ENCODE data around the gene ADIPOQ. TPM values are rescaled to one million over a fixed set of nuclear protein-coding genes. Genes with fewer than 3 reads are reported as not detected.

ADIPOQ gene
- polyA plus RNA-seq, 1 of the 3 experiments (the other 2 are of a cell fraction) = not detected

DNA sequence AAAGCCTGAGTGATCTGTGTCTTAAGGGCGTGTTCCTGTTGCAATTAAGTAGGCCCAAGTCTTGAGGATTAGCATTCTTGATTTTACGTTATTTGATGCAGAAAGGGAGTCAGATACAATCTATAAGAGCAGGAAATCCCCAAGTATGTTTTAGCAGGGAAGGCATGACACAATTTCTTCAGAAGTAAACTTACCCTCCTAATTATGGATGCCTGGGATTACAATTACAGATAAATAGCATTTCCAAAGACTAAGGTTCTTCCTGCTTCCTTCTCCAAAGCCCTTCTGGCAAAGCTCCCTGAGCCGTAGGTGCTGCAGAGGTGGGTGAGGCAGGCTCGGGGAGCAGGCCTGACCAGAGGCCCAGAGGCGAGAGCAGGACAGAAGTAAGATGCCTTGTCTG, 52.9 kb downstream of the ADIPOQ start:
- H3K27ac ChIP-seq (ENCODE audit: low read depth in 2 of 2, low read length in 1 of 2) = no peak overlapping the region
- H3K79me2 ChIP-seq (ENCODE audit: insufficient read depth) = no peaks in the 10 kb centered on the region
- H3K9me3 ChIP-seq = no peaks in the 10 kb centered on the region
- ChIA-PET CTCF (no interaction called here), POLR2A (no interaction called here)
- DNase-seq = no peak
- no peaks in the 10 kb centered on the region for H3K36me3 ChIP-seq (replicated peaks in 1 of 2; ENCODE audit: control insufficient read depth in 1 of 2, insufficient read depth in 2 of 2, low read length in 1 of 2)
- no peaks in the 10 kb centered on the region for H3K9me2 ChIP-seq
- no peaks in the 10 kb centered on the region for H3F3A ChIP-seq (replicated peaks; ENCODE audit: insufficient read depth)
- H2AFZ ChIP-seq (ENCODE audit: low read depth) = no peak overlapping the region
- H3K4me3 ChIP-seq (ENCODE audit: low read depth in 2 of 2, low read length in 1 of 2) = no peak overlapping the region
- TF ChIP-seq FOSL2 (IDR thresholded peaks at IDR 0.05; ENCODE audit: borderline replicate concordance, low read depth) (no peak), POLR2AphosphoS5 (IDR thresholded peaks at IDR 0.05; ENCODE audit: low read depth, low read length) (no peak), TCF12 (IDR thresholded peaks at IDR 0.05) (no peak), GATA2 (CRISPR knock-in tag; IDR thresholded peaks at IDR 0.05) (no peak), NFIC (IDR thresholded peaks at IDR 0.05; ENCODE audit: borderline replicate concordance) (no peak), FOXM1 (IDR thresholded peaks at IDR 0.05; ENCODE audit: low read depth) (no peak), YY1 (IDR thresholded peaks at IDR 0.05; ENCODE audit: low read depth) (no peak), USF1 (IDR thresholded peaks at IDR 0.05; ENCODE audit: borderline replicate concordance, low read depth) (no peak), MAX (IDR thresholded peaks at IDR 0.05; ENCODE audit: low read depth) (no peak), MEF2A (IDR thresholded peaks at IDR 0.05; ENCODE audit: borderline replicate concordance, low read depth) (no peak), SMC3 (IDR thresholded peaks at IDR 0.05; ENCODE audit: low read depth, low read length) (no peak)
- TF ChIP-seq, protein P1, sequence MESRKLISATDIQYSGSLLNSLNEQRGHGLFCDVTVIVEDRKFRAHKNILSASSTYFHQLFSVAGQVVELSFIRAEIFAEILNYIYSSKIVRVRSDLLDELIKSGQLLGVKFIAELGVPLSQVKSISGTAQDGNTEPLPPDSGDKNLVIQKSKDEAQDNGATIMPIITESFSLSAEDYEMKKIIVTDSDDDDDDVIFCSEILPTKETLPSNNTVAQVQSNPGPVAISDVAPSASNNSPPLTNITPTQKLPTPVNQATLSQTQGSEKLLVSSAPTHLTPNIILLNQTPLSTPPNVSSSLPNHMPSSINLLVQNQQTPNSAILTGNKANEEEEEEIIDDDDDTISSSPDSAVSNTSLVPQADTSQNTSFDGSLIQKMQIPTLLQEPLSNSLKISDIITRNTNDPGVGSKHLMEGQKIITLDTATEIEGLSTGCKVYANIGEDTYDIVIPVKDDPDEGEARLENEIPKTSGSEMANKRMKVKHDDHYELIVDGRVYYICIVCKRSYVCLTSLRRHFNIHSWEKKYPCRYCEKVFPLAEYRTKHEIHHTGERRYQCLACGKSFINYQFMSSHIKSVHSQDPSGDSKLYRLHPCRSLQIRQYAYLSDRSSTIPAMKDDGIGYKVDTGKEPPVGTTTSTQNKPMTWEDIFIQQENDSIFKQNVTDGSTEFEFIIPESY (IDR thresholded peaks at IDR 0.05; ENCODE audit: borderline replicate concordance, low read depth) = no peak
- H3K4me2 ChIP-seq = no peak overlapping the region
- no peak overlapping the region for H3K9ac ChIP-seq
- 68% methylated on average over 4 of the region's 5 CpGs for WGBS (ENCODE audit: low lambda C conversion rate)
- H3K27me3 ChIP-seq (ENCODE audit: insufficient read depth) = no peaks in the 10 kb centered on the region
- H4K20me1 ChIP-seq (ENCODE audit: insufficient read depth) = no peaks in the 10 kb centered on the region
- no peaks in the 10 kb centered on the region for H3K4me1 ChIP-seq (ENCODE audit: control insufficient read depth in 1 of 2, insufficient read depth in 2 of 2, low read depth in 1 of 2, low read length in 1 of 2)

- no peaks in the 10 kb centered on the region for H3K9me2 ChIP-seq
- no peaks in the 10 kb centered on the region for H3K27me3 ChIP-seq (ENCODE audit: insufficient read depth)
- H3K79me2 ChIP-seq (ENCODE audit: insufficient read depth) = no peaks in the 10 kb centered on the region
- no peaks in the 10 kb centered on the region for H3K9me3 ChIP-seq
- no peaks in the 10 kb centered on the region for H4K20me1 ChIP-seq (ENCODE audit: insufficient read depth)
- no peak overlapping the region for H3K4me2 ChIP-seq
- no peak overlapping the region for H3K9ac ChIP-seq
- no peaks in the 10 kb centered on the region for H3K4me1 ChIP-seq (ENCODE audit: control insufficient read depth in 1 of 2, insufficient read depth in 2 of 2, low read depth in 1 of 2, low read length in 1 of 2)
- DNase-seq = no peak
- ChIA-PET POLR2A (no interaction called here), CTCF (no interaction called here)
- H3F3A ChIP-seq (replicated peaks; ENCODE audit: insufficient read depth) = no peaks in the 10 kb centered on the region
- H3K4me3 ChIP-seq (ENCODE audit: low read depth in 2 of 2, low read length in 1 of 2) = no peak overlapping the region
- 76% methylated on average over 4 of the region's 4 CpGs for WGBS (ENCODE audit: low lambda C conversion rate)
- no peak overlapping the region for H3K27ac ChIP-seq (ENCODE audit: low read depth in 2 of 2, low read length in 1 of 2)
- no peaks in the 10 kb centered on the region for H3K36me3 ChIP-seq (replicated peaks in 1 of 2; ENCODE audit: control insufficient read depth in 1 of 2, insufficient read depth in 2 of 2, low read length in 1 of 2)
- H2AFZ ChIP-seq (ENCODE audit: low read depth) = no peak overlapping the region
- no peak for TF ChIP-seq GATA2 (CRISPR knock-in tag; IDR thresholded peaks at IDR 0.05)
- no peak for TF ChIP-seq YY1 (IDR thresholded peaks at IDR 0.05; ENCODE audit: low read depth)
- no peak for TF ChIP-seq REST (IDR thresholded peaks at IDR 0.05; ENCODE audit: low read depth, low read length)
- TF ChIP-seq RXRA (IDR thresholded peaks at IDR 0.05; ENCODE audit: borderline replicate concordance, low read depth) = no peak
- no peak for TF ChIP-seq POLR2AphosphoS5 (IDR thresholded peaks at IDR 0.05; ENCODE audit: low read depth, low read length)
- TF ChIP-seq USF2 (IDR thresholded peaks at IDR 0.05; ENCODE audit: borderline replicate concordance, low read depth, low read length) = no peak
- TF ChIP-seq JUND (IDR thresholded peaks at IDR 0.05) = no peak
- TF ChIP-seq, protein P2, sequence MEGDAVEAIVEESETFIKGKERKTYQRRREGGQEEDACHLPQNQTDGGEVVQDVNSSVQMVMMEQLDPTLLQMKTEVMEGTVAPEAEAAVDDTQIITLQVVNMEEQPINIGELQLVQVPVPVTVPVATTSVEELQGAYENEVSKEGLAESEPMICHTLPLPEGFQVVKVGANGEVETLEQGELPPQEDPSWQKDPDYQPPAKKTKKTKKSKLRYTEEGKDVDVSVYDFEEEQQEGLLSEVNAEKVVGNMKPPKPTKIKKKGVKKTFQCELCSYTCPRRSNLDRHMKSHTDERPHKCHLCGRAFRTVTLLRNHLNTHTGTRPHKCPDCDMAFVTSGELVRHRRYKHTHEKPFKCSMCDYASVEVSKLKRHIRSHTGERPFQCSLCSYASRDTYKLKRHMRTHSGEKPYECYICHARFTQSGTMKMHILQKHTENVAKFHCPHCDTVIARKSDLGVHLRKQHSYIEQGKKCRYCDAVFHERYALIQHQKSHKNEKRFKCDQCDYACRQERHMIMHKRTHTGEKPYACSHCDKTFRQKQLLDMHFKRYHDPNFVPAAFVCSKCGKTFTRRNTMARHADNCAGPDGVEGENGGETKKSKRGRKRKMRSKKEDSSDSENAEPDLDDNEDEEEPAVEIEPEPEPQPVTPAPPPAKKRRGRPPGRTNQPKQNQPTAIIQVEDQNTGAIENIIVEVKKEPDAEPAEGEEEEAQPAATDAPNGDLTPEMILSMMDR (IDR thresholded peaks at IDR 0.05) = no peak
- no peak for TF ChIP-seq RCOR1 (IDR thresholded peaks at IDR 0.05; ENCODE audit: low read length)
- TF ChIP-seq GABPA (IDR thresholded peaks at IDR 0.05; ENCODE audit: low read depth) = no peak
- no peak for TF ChIP-seq MAX (IDR thresholded peaks at IDR 0.05; ENCODE audit: low read depth)
- no peak for TF ChIP-seq FOXJ3 (CRISPR knock-in tag; IDR thresholded peaks at IDR 0.05)
Measured at GRCh38 chr3:186896006-186896405, 53.5 kb downstream of the ADIPOQ start.
